Measurements from ENCODE around the gene ADIPOR2.
"Not testable (repeated sequence)": the region's sequence is repeated elsewhere in the genome, so short reads cannot be mapped to it uniquely, and the experiment has no call there.

The ADIPOR2 gene

DNA sequence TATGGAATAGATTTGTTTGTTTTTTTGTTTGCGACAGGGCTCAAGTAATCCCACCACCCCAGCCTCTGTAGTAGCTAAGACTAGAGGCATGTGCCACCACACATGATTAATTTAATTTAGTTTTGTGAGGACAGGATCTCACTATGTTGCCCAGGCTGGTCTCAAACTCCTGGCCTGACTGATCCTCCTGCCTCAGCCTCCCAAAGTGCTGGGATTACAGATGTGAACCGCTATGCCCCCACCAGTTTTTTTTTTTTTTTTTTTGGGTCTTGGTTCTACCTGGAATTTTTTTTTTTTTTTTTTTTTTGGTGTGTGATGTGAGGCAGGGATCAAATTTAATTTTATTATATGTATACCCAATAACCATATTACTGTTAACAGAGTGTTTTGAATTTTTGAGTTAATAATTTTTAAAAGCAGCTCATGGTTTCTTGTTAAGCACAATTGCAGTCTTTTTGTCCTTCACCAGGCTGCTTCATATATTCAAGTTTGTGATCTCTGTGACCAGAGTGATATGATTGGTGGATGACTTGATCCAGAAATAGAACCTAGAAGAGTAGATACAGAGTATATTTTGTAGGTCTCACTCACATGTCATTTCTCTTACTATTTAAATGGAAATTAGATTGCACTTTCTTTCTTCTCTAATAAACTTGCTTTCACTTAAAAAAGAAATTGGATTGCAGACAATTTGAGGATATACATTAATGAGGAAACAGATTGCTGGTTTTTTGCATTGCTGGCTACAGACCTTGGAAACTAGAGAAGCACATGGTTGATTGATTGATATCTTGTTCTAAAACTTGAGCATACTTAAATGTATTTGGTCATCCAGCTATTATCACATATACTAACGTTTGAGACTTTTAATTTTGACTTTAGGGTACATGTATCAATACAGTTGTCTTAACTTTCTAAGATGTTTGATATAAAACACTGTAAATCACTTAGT is 13.2 kb downstream of the ADIPOR2 start:
- no peak for DNase-seq

DNA sequence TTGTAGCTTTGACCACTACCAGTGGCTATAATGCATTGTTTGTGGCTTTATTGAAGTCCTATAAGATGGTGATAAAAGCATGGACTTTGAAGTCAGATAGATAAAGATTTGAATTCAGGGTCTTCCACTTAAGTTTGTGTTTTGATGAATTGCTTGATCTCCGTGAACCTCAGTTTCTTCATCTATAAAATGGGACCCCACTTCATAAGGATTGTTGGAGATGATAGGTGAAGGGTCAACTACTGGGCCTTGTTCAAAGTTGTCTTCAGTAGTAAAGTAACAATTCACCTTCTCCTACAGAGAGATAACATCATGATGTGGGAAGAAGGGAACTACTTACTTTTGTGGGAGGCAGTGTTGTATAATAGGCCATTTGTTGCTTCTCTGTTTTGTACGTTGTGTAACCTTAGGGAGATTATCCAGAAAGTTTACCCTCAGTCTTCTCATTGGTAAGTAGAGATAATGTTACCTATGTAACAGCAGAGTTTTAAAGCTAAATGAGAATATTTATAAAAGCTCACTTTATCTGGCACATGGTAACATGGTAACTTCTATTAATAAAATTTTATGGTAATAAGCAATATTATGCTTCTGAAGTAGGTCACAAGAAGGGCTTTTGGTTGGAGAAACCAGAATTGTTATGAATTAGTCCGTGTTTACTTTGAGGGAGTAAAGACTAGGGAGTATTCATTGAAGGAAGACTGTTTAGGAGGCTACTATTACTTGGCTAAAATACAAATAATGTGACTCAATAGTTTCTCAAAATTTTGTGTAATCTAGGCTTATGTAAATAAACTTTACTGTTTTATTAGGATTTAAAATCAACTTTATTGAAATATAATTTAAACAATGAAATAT is 15.1 kb downstream of the ADIPOR2 start:
- DNase-seq, result no peak

DNA sequence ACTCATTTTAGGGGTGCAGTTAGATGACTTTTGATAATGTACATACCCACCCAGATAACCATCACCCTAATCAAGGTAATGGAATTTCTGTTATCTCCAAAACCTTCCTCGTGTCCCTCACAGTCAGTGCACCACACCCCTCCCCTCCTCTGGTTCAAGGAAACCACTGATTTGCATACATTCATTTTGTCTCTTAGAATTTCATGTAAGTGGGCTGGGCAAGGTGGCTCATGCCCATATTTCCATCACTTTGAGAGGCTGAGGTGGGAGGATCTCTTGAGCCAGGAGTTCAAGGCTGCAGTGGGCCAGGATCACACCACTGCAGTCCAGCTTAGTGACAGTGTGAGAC is 15.7 kb downstream of the ADIPOR2 start:
- no peak for DNase-seq

DNA sequence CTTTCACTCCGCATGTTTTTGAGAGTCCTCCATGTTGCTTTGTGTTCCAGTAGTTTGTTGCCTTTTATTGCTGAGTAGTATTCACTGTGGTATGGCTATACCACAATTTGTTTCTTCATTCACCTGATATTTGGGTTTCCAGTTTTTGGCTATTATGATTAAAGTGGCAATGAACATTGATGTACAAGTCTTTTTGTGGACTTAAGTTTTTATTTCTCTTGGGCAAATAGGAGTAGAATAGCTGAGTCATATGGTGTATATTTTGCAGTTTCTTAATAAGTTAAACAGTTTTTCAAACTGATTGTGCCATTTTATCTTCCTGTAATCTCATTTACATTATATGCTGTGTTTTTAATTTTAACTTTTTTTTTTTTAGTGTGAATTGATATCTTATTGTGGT is 16.2 kb downstream of the ADIPOR2 start:
- DNase-seq, result no peak

DNA sequence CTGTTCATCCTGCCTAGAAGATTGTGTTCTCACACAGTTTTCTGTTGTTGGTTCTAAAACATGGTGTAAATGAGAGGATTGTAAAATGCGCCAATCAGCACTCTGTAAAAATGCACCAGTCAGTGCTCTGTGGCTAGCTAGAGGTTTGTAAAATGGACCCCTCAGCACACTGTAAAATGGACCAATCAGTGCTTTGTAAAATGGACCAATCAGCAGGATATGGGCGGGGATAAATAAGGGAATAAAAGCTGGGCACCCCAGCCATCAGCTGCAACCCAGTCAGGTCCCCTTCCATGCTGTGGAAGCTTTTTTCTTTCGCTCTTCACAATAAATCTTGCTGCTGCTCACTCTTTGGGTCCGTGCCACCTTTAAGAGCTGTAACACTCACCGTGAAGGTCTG is 19.1 kb downstream of the ADIPOR2 start:
- DNase-seq, result not testable (repeated sequence)

DNA sequence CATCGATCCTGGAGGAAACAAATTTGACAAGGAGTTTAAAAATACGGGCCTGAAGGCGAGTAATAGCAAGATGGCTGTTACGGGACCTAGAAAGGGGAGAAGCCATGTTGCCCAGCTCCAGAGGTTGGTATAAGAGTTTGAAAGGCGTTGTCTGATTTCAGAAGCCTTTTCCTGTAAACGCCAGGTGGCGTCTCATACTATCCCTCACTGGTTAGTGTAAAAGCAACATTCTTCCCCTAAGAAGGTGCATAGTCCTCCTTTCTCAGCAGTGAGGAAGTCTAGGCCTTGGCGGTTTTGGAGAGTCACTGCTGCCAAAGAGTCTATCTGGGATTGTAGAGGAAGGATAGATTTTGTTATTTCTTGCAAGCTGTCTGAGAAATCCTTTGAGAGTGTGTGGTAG is 20.0 kb downstream of the ADIPOR2 start:
- DNase-seq, result not testable (repeated sequence)

- DNase-seq, result not testable (repeated sequence)
Observed at GRCh38 chr12:1711536-1712211, 20.8 kb downstream of the ADIPOR2 start.

- not testable (repeated sequence) for DNase-seq
Observed at GRCh38 chr12:1712305-1712704, 21.4 kb downstream of the ADIPOR2 start.

- DNase-seq, result not testable (repeated sequence)
Observed at GRCh38 chr12:1712852-1713251, 22.0 kb downstream of the ADIPOR2 start.

DNA sequence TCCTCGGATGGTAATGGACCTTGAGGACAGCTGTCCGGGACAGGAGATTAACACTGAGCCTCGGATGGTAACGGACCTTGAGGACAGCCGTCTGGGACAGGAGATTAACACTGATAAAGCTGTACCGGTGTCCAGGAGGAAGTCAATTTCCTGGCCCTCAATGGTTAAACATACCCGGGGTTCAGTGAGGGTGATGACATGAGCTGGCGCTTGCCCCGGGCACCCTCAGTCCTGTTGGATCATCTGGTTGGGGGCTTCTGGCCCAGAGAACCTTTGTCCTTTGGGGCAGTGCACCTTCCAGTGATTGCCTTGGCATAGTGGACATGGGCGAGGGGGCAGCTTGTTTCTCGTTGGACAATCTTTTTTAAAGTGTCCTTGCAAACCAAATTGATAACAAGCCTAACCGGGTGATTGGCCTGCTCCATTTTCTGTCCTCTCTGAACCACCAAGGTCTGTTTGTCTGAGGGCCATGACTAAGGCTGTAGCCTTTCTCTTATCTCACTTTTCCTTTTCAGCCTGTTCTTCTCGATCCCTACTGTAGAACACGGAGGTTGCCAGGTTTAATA is 23.0 kb downstream of the ADIPOR2 start:
- not testable (repeated sequence) for DNase-seq

DNA sequence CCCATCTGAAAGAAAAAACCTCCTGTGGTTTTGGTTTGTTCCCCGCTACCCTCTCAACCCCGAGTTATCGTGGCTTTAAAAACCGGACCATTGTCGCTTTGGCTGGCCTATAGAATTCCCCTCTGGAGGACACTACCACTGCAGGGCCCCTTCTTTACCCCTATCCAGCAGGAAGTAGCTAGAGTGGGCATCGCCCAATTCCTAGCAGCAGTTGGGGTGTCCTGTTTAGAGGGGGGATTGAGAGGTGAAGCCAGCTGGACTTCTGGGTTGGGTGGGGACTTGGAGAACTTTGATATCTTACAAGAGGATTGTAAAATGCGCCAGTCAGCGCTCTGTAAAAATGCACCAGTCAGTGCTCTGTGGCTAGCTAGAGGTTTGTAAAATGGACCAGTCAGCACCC is 24.6 kb downstream of the ADIPOR2 start:
- not testable (repeated sequence) for DNase-seq

DNA sequence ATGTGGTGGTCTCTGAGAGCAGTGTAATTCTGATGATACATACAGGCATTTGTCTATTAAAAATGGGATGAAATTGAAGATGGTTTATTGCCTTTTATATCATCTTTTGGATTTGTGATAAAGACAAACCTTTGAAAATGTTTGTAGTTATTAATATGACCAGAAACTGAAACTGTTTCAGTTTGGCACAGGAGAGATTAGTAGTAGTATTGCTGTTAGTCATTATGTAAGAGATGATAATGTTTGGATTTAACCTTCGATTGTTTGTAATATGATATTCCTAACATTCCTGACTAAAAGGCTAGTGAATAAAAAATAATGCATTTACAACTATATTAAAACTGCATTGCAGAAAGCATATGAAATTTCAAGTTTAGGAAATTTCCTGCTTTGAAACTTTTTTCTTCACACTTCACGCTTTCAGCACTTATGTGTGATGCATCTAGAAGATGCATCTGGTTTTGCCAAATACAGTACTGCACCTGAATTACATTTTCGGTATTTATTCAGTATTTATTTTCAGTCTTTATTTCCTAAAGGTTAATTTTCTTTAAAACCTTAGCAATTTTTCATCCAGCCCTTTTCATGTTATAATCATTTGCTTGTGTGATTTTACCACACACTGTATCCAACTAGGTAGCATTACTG is 25.5 kb downstream of the ADIPOR2 start:
- DNase-seq, result no peak

GRCh38 chr12:1716911-1717310 is 26.0 kb downstream of the ADIPOR2 start:
- no peak for DNase-seq

- no peak for DNase-seq
Observed at GRCh38 chr12:1719139-1719538, 28.3 kb downstream of the ADIPOR2 start.

DNA sequence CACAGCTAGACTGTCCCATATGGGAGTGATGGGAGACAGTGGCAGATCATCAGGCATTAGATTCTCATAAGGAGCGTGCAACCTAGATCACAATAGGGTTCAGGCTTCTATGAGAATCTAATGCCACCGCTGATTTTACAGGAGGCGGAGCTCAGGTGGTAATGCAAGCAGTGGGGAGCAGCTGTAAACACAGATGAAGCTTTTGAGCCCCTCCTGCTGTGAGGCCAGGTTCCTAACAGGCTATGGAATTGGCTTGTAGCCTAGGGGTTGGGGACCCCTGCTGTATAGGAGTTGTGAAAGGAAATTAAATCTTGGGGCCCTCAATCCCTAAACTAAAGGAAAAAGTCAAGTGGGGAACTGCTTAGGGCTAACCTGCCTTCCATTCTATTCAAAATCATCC is 29.6 kb downstream of the ADIPOR2 start:
- no peak for DNase-seq

DNA sequence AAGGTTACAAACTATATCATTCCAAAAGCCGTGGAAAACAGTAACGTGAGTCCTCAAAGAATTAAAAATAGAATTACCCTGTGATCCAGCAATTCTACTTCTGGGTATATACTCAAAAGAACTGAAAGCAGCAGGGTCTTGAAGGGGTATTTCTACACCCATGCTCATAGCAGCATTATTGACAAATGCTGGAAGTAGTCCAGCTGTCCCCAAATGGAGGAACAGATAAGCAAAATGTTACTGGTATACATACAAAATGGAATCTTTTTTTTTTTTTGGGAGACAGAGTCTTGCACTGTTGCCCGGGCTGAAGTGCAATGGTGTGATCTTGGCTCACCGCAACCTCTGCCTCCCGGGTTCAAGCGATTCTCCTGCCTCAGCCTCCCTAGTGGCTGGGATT is 32.9 kb downstream of the ADIPOR2 start:
- DNase-seq, result no peak

- DNase-seq, result no peak
Observed at GRCh38 chr12:1724250-1724649, 33.4 kb downstream of the ADIPOR2 start.

DNA sequence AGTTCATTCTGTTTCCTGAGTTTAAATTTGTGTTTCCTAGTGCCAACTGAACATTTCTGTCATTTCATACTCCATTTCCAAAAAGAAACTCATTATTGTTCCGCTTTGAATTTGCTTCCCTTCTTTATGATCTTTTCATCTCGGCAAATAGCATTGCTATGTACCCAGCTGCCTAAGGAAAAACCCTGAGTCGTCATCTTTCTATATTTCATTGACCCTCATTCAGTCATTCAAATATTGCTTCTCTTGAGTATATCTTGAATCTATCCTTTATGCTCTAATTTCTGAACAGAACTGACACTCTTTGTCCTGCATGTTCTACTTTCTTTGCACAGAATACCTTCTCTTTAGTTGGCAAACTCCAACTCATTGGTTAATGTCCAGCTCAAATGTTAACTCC is 35.9 kb downstream of the ADIPOR2 start:
- no peak for DNase-seq

- no peak for DNase-seq
Observed at GRCh38 chr12:1728824-1729223, 38.0 kb downstream of the ADIPOR2 start.

DNA sequence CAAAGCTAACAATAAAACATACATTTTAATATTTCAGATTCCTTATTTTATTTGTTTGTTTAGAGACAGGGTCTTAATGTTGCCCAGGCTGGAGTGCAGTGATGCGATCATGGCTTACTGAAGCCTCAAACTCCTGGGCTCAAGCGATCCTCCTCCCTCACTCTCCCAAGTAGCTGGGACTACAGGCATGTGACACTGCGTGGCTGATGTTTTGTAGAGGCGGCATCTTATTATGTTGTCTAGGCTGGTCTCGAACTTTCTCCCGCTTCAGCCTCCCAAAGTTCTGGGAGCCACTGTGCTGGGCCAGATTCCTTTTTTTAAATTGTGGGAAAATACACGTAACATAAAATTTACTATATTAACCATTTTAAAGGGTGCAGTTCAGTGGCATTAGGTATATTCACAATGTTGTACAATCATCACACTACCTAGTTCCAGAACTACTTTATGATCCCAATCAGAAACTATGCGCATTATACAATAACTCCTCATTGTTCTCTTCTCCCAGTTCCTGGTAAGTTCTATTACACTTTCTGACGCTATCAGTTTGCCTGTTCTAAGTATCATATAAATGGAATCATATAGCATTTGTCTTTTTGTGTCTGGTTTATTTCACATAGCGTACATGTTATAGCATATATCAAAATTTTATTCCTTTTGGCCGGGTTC is 40.3 kb downstream of the ADIPOR2 start:
- peak in 4 of 56 donors; percentile 6 to 21 (median 13) for DNase-seq

Data from nucleus accumbens (tissue), 56 donors.